Measurements from ENCODE around the gene MEAF6. TPM values are rescaled to one million over a fixed set of nuclear protein-coding genes. Genes with fewer than 3 reads are reported as not detected.

Gene MEAF6
- total RNA-seq, 1 experiment from 2014 or later = 51.6 TPM

DNA sequence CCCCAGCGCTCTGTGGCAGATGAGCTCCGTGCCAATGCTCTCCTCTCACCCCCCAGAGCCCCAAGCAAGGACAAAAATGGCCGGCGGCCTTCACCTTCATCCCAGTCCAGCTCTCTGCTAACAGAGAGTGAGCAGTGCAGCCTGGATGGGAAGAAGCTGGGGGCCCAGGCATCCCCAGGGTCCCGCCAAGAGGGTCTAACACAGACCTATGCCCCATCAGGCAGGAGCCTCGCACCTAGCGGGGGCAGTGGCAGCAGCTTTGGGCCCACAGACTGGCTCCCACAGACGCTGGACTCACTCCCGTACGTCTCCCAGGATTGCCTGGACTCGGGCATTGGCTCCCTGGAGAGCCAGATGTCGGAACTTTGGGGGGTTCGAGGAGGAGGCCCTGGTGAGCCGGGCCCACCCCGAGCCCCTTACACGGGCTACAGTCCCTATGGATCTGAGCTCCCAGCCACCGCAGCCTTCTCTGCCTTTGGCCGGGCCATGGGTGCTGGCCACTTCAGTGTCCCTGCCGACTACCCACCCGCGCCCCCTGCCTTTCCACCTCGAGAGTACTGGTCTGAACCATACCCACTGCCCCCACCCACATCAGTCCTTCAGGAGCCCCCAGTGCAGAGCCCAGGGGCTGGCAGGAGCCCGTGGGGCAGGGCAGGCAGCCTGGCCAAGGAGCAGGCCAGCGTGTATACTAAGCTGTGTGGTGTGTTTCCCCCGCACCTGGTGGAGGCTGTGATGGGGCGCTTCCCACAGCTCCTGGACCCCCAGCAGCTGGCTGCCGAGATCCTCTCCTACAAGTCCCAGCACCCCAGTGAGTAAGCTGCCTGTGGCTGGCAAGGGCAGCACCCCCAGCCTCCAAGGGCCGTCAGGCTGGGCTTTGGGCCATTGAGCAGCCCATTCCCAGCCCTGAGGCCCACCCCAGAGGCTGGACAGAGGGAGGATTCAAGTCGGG is 31.5 kb downstream of the MEAF6 start:
- Histone ChIP-seq H3K14ac (ENCODE audit: insufficient read depth, low read length) (no peak overlapping the region), H3K27ac (ENCODE audit: insufficient read length, low read depth, low read length) (no peak overlapping the region), H2AFZ (ENCODE audit: low read length) (no peak overlapping the region), H2AK5ac (ENCODE audit: insufficient read length, low read length) (no peak overlapping the region), H3K4me2 (ENCODE audit: insufficient read depth, insufficient read length, low read length) (no peak overlapping the region), H3K79me1 (ENCODE audit: insufficient read depth, low read depth, low read length, poor library complexity, severe bottlenecking) (no peaks in the 10 kb centered on the region), H3K9me3 (ENCODE audit: control insufficient read depth, low read depth, low read length) (no peaks in the 10 kb centered on the region), H3K79me2 (ENCODE audit: insufficient read depth, low read length) (no peaks in the 10 kb centered on the region), H3K23ac (ENCODE audit: insufficient read length, low read depth, low read length) (no peak overlapping the region), H3K4ac (ENCODE audit: low read depth, low read length) (no peak overlapping the region), H2BK20ac (ENCODE audit: low read depth, low read length, poor library complexity, severe bottlenecking) (no peak overlapping the region), H3K23me2 (ENCODE audit: insufficient read length, low read depth, low read length, poor library complexity, severe bottlenecking) (no peaks in the 10 kb centered on the region), H2BK12ac (ENCODE audit: insufficient read length, low read depth, low read length) (no peak overlapping the region), H3T11ph (ENCODE audit: low read length) (no peak overlapping the region), H3K18ac (ENCODE audit: insufficient read length, low read depth, low read length) (no peak overlapping the region), H3K9ac (ENCODE audit: extremely low read depth, insufficient read length, low read length) (no peak overlapping the region), H4K5ac (ENCODE audit: insufficient read length, low read depth, low read length) (no peak overlapping the region), H4K91ac (ENCODE audit: insufficient read length, low read depth, low read length) (no peak overlapping the region), H3K27me3 (ENCODE audit: insufficient read depth, low read length) (no peaks in the 10 kb centered on the region), H3K56ac (ENCODE audit: insufficient read length, low read depth, low read length) (no peak overlapping the region), H2BK120ac (ENCODE audit: low read depth, low read length, poor library complexity, severe bottlenecking) (no peak overlapping the region), H4K8ac (replicated peaks; ENCODE audit: insufficient read length, low read depth, low read length) (no peak overlapping the region), H4K20me1 (ENCODE audit: control insufficient read depth, insufficient read depth, insufficient read length) (no peaks in the 10 kb centered on the region), H3K4me1 (ENCODE audit: insufficient read depth, low read length) (no peaks in the 10 kb centered on the region), H2BK5ac (ENCODE audit: insufficient read length, low read length) (no peak overlapping the region), H2BK15ac (ENCODE audit: low read depth, low read length) (no peak overlapping the region)
- H3K27me3 Mint-ChIP-seq (ENCODE audit: low read depth) = no peaks in the 10 kb centered on the region; the same call in 1 of the 2 replicates
- peaks cover 6 to 23% of the 10 kb centered on the region in 2 experiments for H3K4me1 Mint-ChIP-seq
- WGBS (ENCODE audit: extremely low coverage, insufficient read length, low lambda C conversion rate) = no CpG with 5 or more reads among the region's 29 CpGs
- peaks cover 11 to 40% (median 20%) of the 10 kb centered on the region in 3 experiments; a peak in 6 of 7 replicates for H3K36me3 Mint-ChIP-seq (ENCODE audit: insufficient read depth in 1 of 3, low read depth in 3 of 3)
- H3K9me3 Mint-ChIP-seq = no peaks in the 10 kb centered on the region
- H3K27ac Mint-ChIP-seq = no peak overlapping the region
- no peak for DNase-seq
- TF ChIP-seq, protein P1, sequence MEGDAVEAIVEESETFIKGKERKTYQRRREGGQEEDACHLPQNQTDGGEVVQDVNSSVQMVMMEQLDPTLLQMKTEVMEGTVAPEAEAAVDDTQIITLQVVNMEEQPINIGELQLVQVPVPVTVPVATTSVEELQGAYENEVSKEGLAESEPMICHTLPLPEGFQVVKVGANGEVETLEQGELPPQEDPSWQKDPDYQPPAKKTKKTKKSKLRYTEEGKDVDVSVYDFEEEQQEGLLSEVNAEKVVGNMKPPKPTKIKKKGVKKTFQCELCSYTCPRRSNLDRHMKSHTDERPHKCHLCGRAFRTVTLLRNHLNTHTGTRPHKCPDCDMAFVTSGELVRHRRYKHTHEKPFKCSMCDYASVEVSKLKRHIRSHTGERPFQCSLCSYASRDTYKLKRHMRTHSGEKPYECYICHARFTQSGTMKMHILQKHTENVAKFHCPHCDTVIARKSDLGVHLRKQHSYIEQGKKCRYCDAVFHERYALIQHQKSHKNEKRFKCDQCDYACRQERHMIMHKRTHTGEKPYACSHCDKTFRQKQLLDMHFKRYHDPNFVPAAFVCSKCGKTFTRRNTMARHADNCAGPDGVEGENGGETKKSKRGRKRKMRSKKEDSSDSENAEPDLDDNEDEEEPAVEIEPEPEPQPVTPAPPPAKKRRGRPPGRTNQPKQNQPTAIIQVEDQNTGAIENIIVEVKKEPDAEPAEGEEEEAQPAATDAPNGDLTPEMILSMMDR (conservative IDR thresholded peaks at IDR 0.05) = no peak
- no peak overlapping the region; a peak in 1 of 5 replicates for H3K4me3 Mint-ChIP-seq
